ENCODE results near the gene ALG14. TPM values are rescaled to one million over a fixed set of nuclear protein-coding genes. Genes with fewer than 3 reads are reported as not detected.

The ALG14 gene
- total and polyA plus RNA-seq, 2 donors (not counting 1 experiment from before 2014, with no cell fraction given) = 0.92 to 2.6 TPM

GRCh38 chr1:94955767-94956632 lies 116.8 kb downstream of the ALG14 start:
- CTCF ChIA-PET = no interaction called here
- no peak overlapping the region for H3K4me3 Mint-ChIP-seq
- POLR2A ChIA-PET = no interaction called here
- Histone ChIP-seq H3K79me2 (ENCODE audit: control insufficient read depth, insufficient read depth, low read length) (no peaks in the 10 kb centered on the region), H3K4me2 (replicated peaks; ENCODE audit: low read depth, low read length, poor library complexity, severe bottlenecking) (no peak overlapping the region), H3K4me1 (ENCODE audit: control insufficient read depth in 2 of 2, insufficient read depth in 2 of 2, low read length in 2 of 2) (peaks cover 1 to 4% of the 10 kb centered on the region in 2 donors), H3K36me3 (replicated peaks in 1 of 2; ENCODE audit: control extremely low read depth in 1 of 2, control insufficient read depth in 1 of 2, extremely low read depth in 1 of 2, insufficient read depth in 2 of 2, low read length in 1 of 2) (no peaks in the 10 kb centered on the region), H3K9me3 (ENCODE audit: control extremely low read depth in 1 of 3, control insufficient read depth in 2 of 3, insufficient read depth in 1 of 3, low read length in 2 of 3) (peaks cover 0 to 2% (median 0%) of the 10 kb centered on the region in 3 donors), H3K27ac (ENCODE audit: low read length in 2 of 2) (no peak overlapping the region), H3K27me3 (replicated peaks in 1 of 4; ENCODE audit: control extremely low read depth in 1 of 4, control insufficient read depth in 3 of 4, insufficient read depth in 4 of 4, low read length in 3 of 4) (no peaks in the 10 kb centered on the region), H2AFZ (ENCODE audit: insufficient read depth, low read depth, low read length, poor library complexity, severe bottlenecking) (no peak overlapping the region), H4K20me1 (ENCODE audit: control insufficient read depth, insufficient read depth, low read length, poor library complexity, severe bottlenecking) (no peaks in the 10 kb centered on the region), H3K4me3 (ENCODE audit: control extremely low read depth in 1 of 5, extremely low read depth in 1 of 5, insufficient read depth in 1 of 5, low read depth in 2 of 5, low read length in 4 of 5) (no peak overlapping the region), H3K9ac (ENCODE audit: low read length) (no peak overlapping the region)
- DNase-seq (no peak), ATAC-seq (ENCODE audit: low read depth) (no peak)
- H3K4me1 Mint-ChIP-seq = peaks cover 5% of the 10 kb centered on the region
- 92% methylated on average over 5 of the region's 6 CpGs for whole genome bisulfite sequencing (ENCODE audit: insufficient coverage)
- no peaks in the 10 kb centered on the region for H3K9me3 Mint-ChIP-seq (ENCODE audit: insufficient read depth)
- H3K27me3 Mint-ChIP-seq = no peaks in the 10 kb centered on the region
- intact Hi-C loops (cut with micrococcal nuclease) = no loop called here
- H3K27ac Mint-ChIP-seq = no peak overlapping the region
- TF ChIP-seq CTCF (IDR thresholded peaks at IDR 0.05) (no peak), EZH2 (IDR thresholded peaks at IDR 0.05; ENCODE audit: borderline replicate concordance, insufficient read depth, low read depth, low read length, poor library complexity, severe bottlenecking) (no peak)
